Naive thymus-derived CD4-positive, alpha-beta T cell (primary cell): ENCODE measurements around the gene SUFU. TPM values are rescaled to one million over a fixed set of nuclear protein-coding genes. Genes with fewer than 3 reads are reported as not detected.

Experiments used
- ATAC-seq: fragments of 150-1000 bp; cut with Tn5 transposase; 2 replicates; pipeline ENCODE4 v1.10.0; 2021; ENCODE audit warnings: mild to moderate bottlenecking, moderate library complexity
- CTCF ChIA-PET: fragments of 350-600 bp; sonication (Branson Sonifier 250); formaldehyde crosslinking; loops from one replicate; lab custom pipeline; 2021; ENCODE audit warnings: antibody characterized with exemption; lab: Charles Lee
- POLR2A ChIA-PET: fragments of 350-600 bp; sonication (Branson Sonifier 250); formaldehyde crosslinking; loops from one replicate; lab custom pipeline; 2021; ENCODE audit warnings: antibody characterized with exemption, inconsistent platforms; lab: Charles Lee
- DNase-seq, 9 donors: peaks; one replicate each; pipeline versions ENCODE4 v3.0.0 to v3.0.0-alpha.2; 2020 to 2022; ENCODE audit warnings: mixed read lengths in 1 of 9
- H3K27ac ChIP-seq: one replicate; pipeline ENCODE4 v1.7.0; 2013; ENCODE audit warnings: mild to moderate bottlenecking, low read depth, low read length, moderate library complexity
- H3K27me3 ChIP-seq, 2 donors: one replicate each; pipeline ENCODE4 v1.7.0; 2013; ENCODE audit warnings: low read length in 2 of 2, mild to moderate bottlenecking in 2 of 2, moderate library complexity in 2 of 2; ENCODE audit not compliant: control insufficient read depth in 2 of 2, insufficient read depth in 2 of 2
- H3K36me3 ChIP-seq, 3 experiments: 1 replicate in 2 of 3; 2 replicates in 1 of 3; pipeline ENCODE4 v1.7.0; 2013; ENCODE audit warnings: low read length in 3 of 3, mild to moderate bottlenecking in 3 of 3, moderate library complexity in 1 of 3; ENCODE audit not compliant: insufficient read depth in 3 of 3, control insufficient read depth in 2 of 3
- H3K4me1 ChIP-seq, 2 donors: one replicate each; pipeline ENCODE4 v1.7.0; 2013; ENCODE audit warnings: low read length in 2 of 2, mild to moderate bottlenecking in 2 of 2, moderate library complexity in 1 of 2; ENCODE audit not compliant: control insufficient read depth in 2 of 2, insufficient read depth in 2 of 2
- H3K4me3 ChIP-seq: 2 replicates; pipeline ENCODE4 v1.7.0; 2013; ENCODE audit warnings: mild to moderate bottlenecking, low read length
- H3K9me3 ChIP-seq, 3 experiments: 1 replicate in 2 of 3; 2 replicates in 1 of 3; pipeline ENCODE4 v1.7.0; 2013; ENCODE audit warnings: low read length in 3 of 3; ENCODE audit not compliant: control insufficient read depth in 2 of 3
- H3K27ac Mint-ChIP-seq, 9 donors: one replicate each; pipeline ENCODE4 v1.8.0; 2020 to 2022; ENCODE audit warnings: mixed read lengths in 9 of 9, mild to moderate bottlenecking in 8 of 9, moderate library complexity in 5 of 9, inconsistent platforms in 2 of 9
- H3K27me3 Mint-ChIP-seq, 5 donors: one replicate each; pipeline ENCODE4 v1.8.0; 2021 to 2022; ENCODE audit warnings: mixed read lengths in 5 of 5, mild to moderate bottlenecking in 1 of 5
- H3K36me3 Mint-ChIP-seq, 5 donors: one replicate each; pipeline ENCODE4 v1.8.0; 2020 to 2022; ENCODE audit warnings: mixed read lengths in 5 of 5, mild to moderate bottlenecking in 3 of 5, inconsistent platforms in 1 of 5
- H3K4me1 Mint-ChIP-seq, 7 donors: one replicate each; pipeline ENCODE4 v1.8.0; 2020 to 2022; ENCODE audit warnings: mixed read lengths in 7 of 7, mild to moderate bottlenecking in 3 of 7, inconsistent platforms in 1 of 7
- H3K4me3 Mint-ChIP-seq, 10 donors: one replicate each; pipeline ENCODE4 v1.8.0; 2020 to 2022; ENCODE audit warnings: mild to moderate bottlenecking in 10 of 10, mixed read lengths in 10 of 10, moderate library complexity in 6 of 10, inconsistent platforms in 2 of 10
- H3K9me3 Mint-ChIP-seq, 11 donors: one replicate each; pipeline ENCODE4 v1.8.0; 2020 to 2022; ENCODE audit warnings: mixed read lengths in 11 of 11, mild to moderate bottlenecking in 4 of 11, inconsistent platforms in 1 of 11, moderate library complexity in 1 of 11
- intact Hi-C, 2 donors: fragments of 100-400 bp; cut with micrococcal nuclease; formaldehyde crosslinking; loops; one replicate each; pipeline ENCODE4 v1.15.1; 2023
- polyA plus RNA-seq, 2 donors: library from polyadenylated mRNA; unstranded; fragments of 300-500 nt; fragmentation: Illumina TruSeq; gene quantifications; one replicate each; pipeline ENCODE4 v1.2.3, GENCODE V29; 2021
- total RNA-seq, 6 experiments: library from RNA in 5 of 6; stranded (reverse) in 5 of 6; gene quantifications; 1 replicate in 5 of 6; 2 replicates in 1 of 6; pipeline ENCODE4 v1.2.3 and lab custom pipeline; 2021 to 2026

SUFU gene
- total and polyA plus RNA-seq, 7 experiments from 2014 or later: 2.9 to 17.5 (median 14.4) TPM

DNA sequence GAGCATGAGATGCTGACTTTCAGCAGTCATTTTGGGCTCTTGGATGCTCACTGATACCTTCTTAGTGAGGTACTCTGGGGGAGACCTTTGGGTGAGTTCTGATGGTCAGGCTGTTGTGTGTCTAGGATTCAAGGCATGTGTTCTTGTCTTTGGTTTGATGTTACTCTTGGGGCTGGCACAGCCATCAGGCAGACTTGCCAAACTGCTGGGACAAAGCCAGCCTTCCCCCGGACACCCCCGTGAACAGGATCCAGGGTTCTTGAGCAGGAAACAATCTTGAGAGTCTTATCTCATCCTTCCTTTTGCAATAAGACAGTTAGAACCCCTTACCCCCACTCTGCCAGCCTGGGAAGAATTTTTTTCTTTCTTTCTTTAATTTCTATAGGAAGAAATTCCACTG lies 42.2 kb downstream of the SUFU start:
- Histone ChIP-seq H3K36me3 (peaks cover 0 to 12% (median 0%) of the 10 kb centered on the region in 3 experiments), H3K4me3 (no peak overlapping the region), H3K27ac (no peak overlapping the region), H3K9me3 (no peaks in the 10 kb centered on the region), H3K4me1 (no peaks in the 10 kb centered on the region), H3K27me3 (no peaks in the 10 kb centered on the region)
- Mint-ChIP-seq H3K36me3 (peaks cover 4 to 23% (median 7%) of the 10 kb centered on the region in 5 donors), H3K4me3 (no peak overlapping the region), H3K9me3 (no peaks in the 10 kb centered on the region), H3K27ac (peak overlapping the region in 2 of 9 donors; percentile 23 to 74), H3K4me1 (peaks cover 0 to 18% (median 10%) of the 10 kb centered on the region in 7 donors), H3K27me3 (no peaks in the 10 kb centered on the region)
- DNase-seq: no peak
- ChIA-PET CTCF (no interaction called here), POLR2A (no interaction called here)
- no peak for ATAC-seq
- intact Hi-C loops: no loop called here

GRCh38 chr10:102546606-102547320 lies 43.0 kb downstream of the SUFU start:
- intact Hi-C loops: no loop called here
- H3K9me3 ChIP-seq: no peaks in the 10 kb centered on the region
- peaks cover 4 to 27% (median 7%) of the 10 kb centered on the region in 5 donors for H3K36me3 Mint-ChIP-seq
- H3K4me1 ChIP-seq: no peaks in the 10 kb centered on the region
- CTCF ChIA-PET: no interaction called here
- no peak overlapping the region for H3K27ac ChIP-seq
- no peaks in the 10 kb centered on the region for H3K27me3 ChIP-seq
- peaks cover 0 to 14% (median 0%) of the 10 kb centered on the region in 3 experiments for H3K36me3 ChIP-seq
- H3K9me3 Mint-ChIP-seq: no peaks in the 10 kb centered on the region
- H3K4me3 ChIP-seq: no peak overlapping the region
- peaks cover 0 to 18% (median 10%) of the 10 kb centered on the region in 7 donors for H3K4me1 Mint-ChIP-seq
- POLR2A ChIA-PET: no interaction called here
- H3K4me3 Mint-ChIP-seq: no peak overlapping the region
- no peaks in the 10 kb centered on the region for H3K27me3 Mint-ChIP-seq
- ATAC-seq (no peak), DNase-seq (no peak)
- no peak overlapping the region for H3K27ac Mint-ChIP-seq

DNA sequence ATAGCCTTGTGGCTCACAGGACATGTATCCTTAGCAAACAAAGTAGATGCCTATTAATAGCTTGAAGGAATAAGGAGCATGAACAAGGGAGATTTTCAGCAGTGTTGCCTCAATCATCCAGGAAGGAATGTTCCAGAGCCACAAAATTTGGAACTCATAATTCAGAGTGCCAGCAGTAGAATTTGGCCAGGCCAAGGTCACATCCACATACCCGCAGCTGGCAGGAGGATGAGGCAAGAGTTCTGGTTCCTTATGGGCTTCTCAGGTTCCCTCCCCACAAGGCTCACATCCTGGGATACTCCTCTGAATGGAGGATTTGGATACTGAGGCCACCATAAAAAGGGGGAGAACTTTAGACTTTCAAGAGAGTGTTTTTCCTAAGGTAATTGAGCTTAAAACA lies 45.8 kb downstream of the SUFU start:
- Mint-ChIP-seq H3K9me3 (no peaks in the 10 kb centered on the region), H3K27ac (no peak overlapping the region), H3K27me3 (no peaks in the 10 kb centered on the region), H3K4me1 (peaks cover 0 to 18% (median 5%) of the 10 kb centered on the region in 7 donors), H3K36me3 (peaks cover 5 to 37% (median 11%) of the 10 kb centered on the region in 5 donors), H3K4me3 (no peak overlapping the region)
- peaks cover 0 to 19% (median 0%) of the 10 kb centered on the region in 3 experiments for H3K36me3 ChIP-seq
- no peak overlapping the region for H3K4me3 ChIP-seq
- ChIA-PET POLR2A (no interaction called here), CTCF (no interaction called here)
- intact Hi-C loops: no loop called here
- no peak overlapping the region for H3K27ac ChIP-seq
- no peak for DNase-seq
- no peak for ATAC-seq
- H3K27me3 ChIP-seq: no peaks in the 10 kb centered on the region
- H3K9me3 ChIP-seq: no peaks in the 10 kb centered on the region
- H3K4me1 ChIP-seq: no peaks in the 10 kb centered on the region

GRCh38 chr10:102550636-102551210 lies 47.0 kb downstream of the SUFU start:
- no peaks in the 10 kb centered on the region for H3K9me3 Mint-ChIP-seq
- ChIA-PET POLR2A (no interaction called here), CTCF (no interaction called here)
- intact Hi-C loops: no loop called here
- no peak overlapping the region for H3K27ac ChIP-seq
- H3K4me1 ChIP-seq: no peaks in the 10 kb centered on the region
- peaks cover 0 to 12% (median 9%) of the 10 kb centered on the region in 7 donors for H3K4me1 Mint-ChIP-seq
- H3K36me3 Mint-ChIP-seq: peaks cover 7 to 34% (median 12%) of the 10 kb centered on the region in 5 donors
- peaks cover 0 to 19% (median 0%) of the 10 kb centered on the region in 3 experiments for H3K36me3 ChIP-seq
- H3K27me3 ChIP-seq: no peaks in the 10 kb centered on the region
- no peak overlapping the region for H3K4me3 Mint-ChIP-seq
- ATAC-seq: no peak
- DNase-seq: no peak
- no peaks in the 10 kb centered on the region for H3K27me3 Mint-ChIP-seq
- H3K4me3 ChIP-seq: no peak overlapping the region
- no peak overlapping the region for H3K27ac Mint-ChIP-seq
- no peaks in the 10 kb centered on the region for H3K9me3 ChIP-seq

- ATAC-seq (no peak), DNase-seq (no peak)
- Mint-ChIP-seq H3K27ac (no peak overlapping the region), H3K36me3 (peaks cover 7 to 34% (median 12%) of the 10 kb centered on the region in 5 donors), H3K9me3 (no peaks in the 10 kb centered on the region), H3K4me1 (peaks cover under 1 to 12% (median 7%) of the 10 kb centered on the region in 7 donors), H3K4me3 (no peak overlapping the region), H3K27me3 (no peaks in the 10 kb centered on the region)
- ChIA-PET CTCF (interaction anchor here (0.7 kb wide), 1 partner anchor 402 kb away, joined by 3 read pairs; no protein-coding TSS in a partner anchor), POLR2A (no interaction called here)
- H3K27me3 ChIP-seq: no peaks in the 10 kb centered on the region
- H3K4me1 ChIP-seq: no peaks in the 10 kb centered on the region
- H3K27ac ChIP-seq: no peak overlapping the region
- H3K4me3 ChIP-seq: no peak overlapping the region
- H3K36me3 ChIP-seq: peaks cover 0 to 19% (median 0%) of the 10 kb centered on the region in 3 experiments
- no peaks in the 10 kb centered on the region for H3K9me3 ChIP-seq
- intact Hi-C loops: no loop called here
Measured at GRCh38 chr10:102552533-102552932, 48.8 kb downstream of the SUFU start.

DNA sequence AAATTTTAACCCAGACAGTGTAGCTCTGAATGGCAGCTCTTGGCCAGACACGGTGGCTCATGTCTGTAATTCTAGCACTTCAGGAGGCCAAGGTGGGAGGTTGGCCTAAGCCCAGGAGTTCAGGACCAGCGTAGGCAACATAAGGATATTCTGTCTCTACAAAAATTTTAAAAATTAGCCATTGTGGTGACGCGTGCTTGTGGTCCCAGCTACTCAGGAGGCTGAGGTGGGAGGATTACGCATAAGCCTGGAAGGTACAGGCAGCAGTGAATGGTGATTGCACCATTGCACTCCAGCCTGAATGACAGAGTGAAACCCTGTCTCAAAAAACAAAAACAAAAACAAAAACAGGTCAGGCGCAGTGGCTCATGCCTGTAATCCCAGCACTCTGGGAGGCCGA lies 50.0 kb downstream of the SUFU start:
- no peak overlapping the region for H3K27ac ChIP-seq
- H3K4me1 Mint-ChIP-seq: peaks cover 3 to 9% (median 4%) of the 10 kb centered on the region in 7 donors
- ATAC-seq: no peak

More for the DNA sequence above, 50.0 kb downstream of the SUFU start:
- Histone ChIP-seq H3K4me1 (no peaks in the 10 kb centered on the region), H3K9me3 (no peaks in the 10 kb centered on the region), H3K27me3 (no peaks in the 10 kb centered on the region), H3K36me3 (peaks cover 0 to 19% (median 0%) of the 10 kb centered on the region in 3 experiments), H3K4me3 (no peak overlapping the region)
- no peak for DNase-seq
- peaks cover 7 to 36% (median 12%) of the 10 kb centered on the region in 5 donors for H3K36me3 Mint-ChIP-seq
- H3K27me3 Mint-ChIP-seq: no peaks in the 10 kb centered on the region
- CTCF ChIA-PET: interaction anchor here (0.7 kb wide), 1 partner anchor 14 kb away, joined by 3 read pairs; no protein-coding TSS in a partner anchor
- no peak overlapping the region for H3K27ac Mint-ChIP-seq
- POLR2A ChIA-PET: interaction anchor here (0.5 kb wide), 1 partner anchor 71 kb away, joined by 3 read pairs; no protein-coding TSS in a partner anchor
- intact Hi-C loops: no loop called here
- no peaks in the 10 kb centered on the region for H3K9me3 Mint-ChIP-seq
- H3K4me3 Mint-ChIP-seq: no peak overlapping the region
